Measurements from ENCODE around the gene TOM1.
"Not testable (repeated sequence)": the region's sequence is repeated elsewhere in the genome, so short reads cannot be mapped to it uniquely, and the experiment has no call there.

Gene TOM1

GRCh38 chr22:35376728-35377472, 77.2 kb downstream of the TOM1 start:
- DNase-seq: peak; percentile 34

- no peak for DNase-seq
Observed at GRCh38 chr22:35377735-35378134, 78.0 kb downstream of the TOM1 start.

- DNase-seq: no peak
Observed at GRCh38 chr22:35378621-35379020, 78.9 kb downstream of the TOM1 start.

- no peak for DNase-seq
Observed at GRCh38 chr22:35379146-35379993, 79.7 kb downstream of the TOM1 start.

- no peak for DNase-seq
Observed at GRCh38 chr22:35380013-35380412, 80.3 kb downstream of the TOM1 start.

GRCh38 chr22:35380537-35381423, 81.1 kb downstream of the TOM1 start, which contains the start of gene HMOX1:
Gene HMOX1, plus strand, starts transcription at chr22:35381096. Its CDS starts 78 bp downstream, at chr22:35381174.
- DNase-seq: peak; percentile 49

- no peak for DNase-seq
Observed at GRCh38 chr22:35381424-35382009, 81.8 kb downstream of the TOM1 start.

GRCh38 chr22:35383679-35384071, 84.0 kb downstream of the TOM1 start:
- DNase-seq: no peak

- DNase-seq: no peak
Observed at GRCh38 chr22:35384527-35384926, 84.8 kb downstream of the TOM1 start.

- DNase-seq: no peak
Observed at GRCh38 chr22:35384975-35385588, 85.4 kb downstream of the TOM1 start.

- no peak for DNase-seq
Observed at GRCh38 chr22:35386670-35387288, 87.1 kb downstream of the TOM1 start.

GRCh38 chr22:35390933-35391332, 91.2 kb downstream of the TOM1 start:
- DNase-seq: no peak

GRCh38 chr22:35392357-35392756, 92.7 kb downstream of the TOM1 start:
- DNase-seq: no peak

GRCh38 chr22:35393116-35394010, 93.7 kb downstream of the TOM1 start:
- DNase-seq: no peak

GRCh38 chr22:35394011-35394312, 94.3 kb downstream of the TOM1 start:
- DNase-seq: no peak

- DNase-seq: no peak
Observed at GRCh38 chr22:35394810-35395563, 95.3 kb downstream of the TOM1 start.

- not testable (repeated sequence) for DNase-seq
Observed at GRCh38 chr22:35396622-35397021, 96.9 kb downstream of the TOM1 start.

GRCh38 chr22:35397095-35397904, 97.6 kb downstream of the TOM1 start:
- no peak for DNase-seq

Measured in stimulated activated CD4-positive, alpha-beta T cell treated with anti-CD3 and anti-CD28 coated beads, Interleukin-1b, Interleukin-23, amount 100 ng/mL, for 48 hours (primary cell).